Fibroblast of lung (primary cell): ENCODE measurements around the gene ANKRA2.

Experiments
- CTCF ChIP-seq, 2 donors: IDR thresholded peaks in 1 of 2; conservative IDR thresholded peaks in 1 of 2; 1 replicate in 1 of 2; 2 replicates in 1 of 2; pipeline ENCODE4 v1.5.1; 2011 to 2012; ENCODE audit warnings: low read length in 2 of 2, control low read depth in 1 of 2, inconsistent platforms in 1 of 2, low read depth in 1 of 2, mild to moderate bottlenecking in 1 of 2
- EZH2 ChIP-seq: IDR thresholded peaks from 2 replicates; pipeline ENCODE4 v1.5.1; 2012; ENCODE audit warnings: low read length, control low read depth, mild to moderate bottlenecking; ENCODE audit errors: missing control alignments

GRCh38 chr5:73515232-73515631, 50.2 kb downstream of the ANKRA2 start:
- TF ChIP-seq CTCF (conservative IDR thresholded peaks at IDR 0.05 in 1 of 2, IDR thresholded peaks at IDR 0.05 in 1 of 2; ENCODE audit: low read depth in 1 of 2, low read length in 2 of 2) (no peak), EZH2 (no peak)
